ENCODE results near the gene PPARG.
A peak's percentile ranks its signal among the peaks of the same experiment; 100 is the strongest.
"Not testable (repeated sequence)": the region's sequence is repeated elsewhere in the genome, so short reads cannot be mapped to it uniquely, and the experiment has no call there.

The PPARG gene

GRCh38 chr3:12443781-12444522, 155.1 kb downstream of the PPARG start:
- DNase-seq (no peak), ATAC-seq (no peak)

DNA sequence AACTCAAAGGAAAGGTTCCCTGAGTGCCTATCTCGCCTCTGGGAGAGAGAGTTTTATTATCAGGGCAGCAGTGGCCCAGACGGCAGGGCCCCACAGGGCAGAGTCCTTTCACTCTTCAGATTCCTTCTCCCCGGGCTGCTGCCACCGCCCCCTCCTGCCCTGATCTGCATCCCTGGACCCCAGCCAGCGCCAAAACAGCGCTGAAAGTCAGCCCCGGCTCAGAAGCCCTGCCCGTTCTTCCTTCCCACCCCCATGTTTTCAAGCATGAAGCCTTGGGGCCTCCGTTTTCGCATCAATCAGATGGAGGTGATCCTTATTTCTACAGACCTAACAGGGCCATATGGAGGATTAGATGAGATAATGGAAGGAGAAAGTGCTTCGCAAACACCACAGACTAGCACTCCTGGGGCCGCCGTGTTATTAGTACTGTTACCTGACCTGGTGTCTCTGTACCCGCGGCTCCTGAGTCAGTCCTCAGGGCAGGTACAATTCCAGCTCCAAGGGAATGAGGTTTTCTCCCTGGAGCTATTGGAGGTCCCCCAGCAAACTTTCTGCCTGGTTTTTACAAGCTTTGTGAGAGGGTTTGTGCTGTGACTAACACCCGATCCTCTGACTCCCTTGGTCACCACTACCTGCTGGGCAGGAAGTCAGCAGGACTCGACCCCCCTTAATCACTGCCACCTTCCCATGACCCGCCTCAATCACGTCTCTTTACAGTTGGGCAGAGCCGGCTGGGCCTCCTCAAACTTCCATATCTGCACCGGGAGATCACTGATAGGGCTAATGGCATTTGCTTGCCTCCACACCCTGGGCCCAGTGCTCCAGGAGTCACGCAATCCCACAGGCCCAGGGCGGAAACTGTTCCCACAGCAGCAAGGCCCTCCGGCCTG, 156.0 kb downstream of the PPARG start:
- no peak for DNase-seq
- ATAC-seq: no peak

DNA sequence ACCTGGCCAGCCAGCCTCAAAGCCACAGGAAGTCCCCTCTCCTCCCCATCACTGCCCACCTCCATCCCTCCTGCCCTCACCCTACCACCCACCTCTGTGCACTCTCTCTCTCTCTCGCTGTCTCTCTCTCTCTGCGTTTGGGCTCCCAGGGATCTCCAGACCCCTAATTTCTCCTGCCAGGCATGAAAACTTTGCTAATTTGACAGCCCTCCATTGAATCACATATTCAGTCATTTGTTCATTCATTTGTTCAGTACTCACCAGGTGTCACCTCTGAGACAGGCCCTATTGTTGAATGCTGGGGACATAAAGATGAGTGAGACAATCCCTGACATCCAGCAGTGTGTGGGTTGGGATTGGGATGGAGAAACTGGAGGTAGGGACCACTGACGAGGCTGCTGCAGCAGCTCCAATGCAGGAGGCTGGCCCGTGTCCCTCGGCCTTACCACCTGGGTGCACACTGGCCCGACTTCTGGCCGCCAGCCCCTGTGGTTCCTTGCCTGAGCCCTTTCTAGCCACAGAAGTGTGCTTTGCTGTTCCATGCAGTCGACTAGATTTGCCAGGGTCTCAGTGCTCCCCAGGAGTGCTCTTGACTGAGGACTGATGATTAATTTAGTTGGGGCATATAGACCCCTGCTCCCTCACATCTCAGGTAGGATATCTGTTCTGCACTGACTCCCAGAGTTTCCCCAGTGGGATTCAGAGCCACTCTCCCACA, 156.8 kb downstream of the PPARG start:
- DNase-seq: no peak
- no peak for ATAC-seq

- ATAC-seq: no peak
- no peak for DNase-seq
Observed at GRCh38 chr3:12446298-12446697, 157.4 kb downstream of the PPARG start.

GRCh38 chr3:12447075-12447474, 158.2 kb downstream of the PPARG start:
- ATAC-seq: no peak
- DNase-seq: no peak

GRCh38 chr3:12448404-12449202, 159.7 kb downstream of the PPARG start:
- not testable (repeated sequence) for ATAC-seq

GRCh38 chr3:12449889-12450682, 161.2 kb downstream of the PPARG start:
- no peak for DNase-seq
- ATAC-seq: no peak

More at GRCh38 chr3:12448404-12449202, 159.7 kb downstream of the PPARG start:
- not testable (repeated sequence) for DNase-seq

DNA sequence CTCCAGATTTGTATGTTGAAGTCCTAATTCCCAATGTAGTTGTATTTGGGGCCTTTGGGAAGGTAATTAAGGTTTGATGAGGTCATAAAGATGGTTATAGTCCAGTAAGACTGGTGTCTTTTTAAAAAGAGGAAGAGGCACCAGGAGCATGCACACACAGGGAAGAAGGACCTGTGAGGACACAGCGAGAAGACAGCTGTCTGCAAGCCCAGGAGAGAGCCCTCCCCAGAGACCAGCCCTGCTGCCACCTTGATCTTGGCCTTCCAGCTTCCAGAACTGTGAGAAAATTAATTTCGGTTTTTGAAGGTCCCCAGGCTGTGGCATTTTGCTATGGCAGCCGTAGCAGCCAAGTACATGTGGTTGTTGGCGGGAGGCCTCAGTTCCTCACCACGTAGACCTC, 162.6 kb downstream of the PPARG start:
- ATAC-seq (no peak), DNase-seq (no peak)

GRCh38 chr3:12451960-12452359, 163.1 kb downstream of the PPARG start:
- DNase-seq (no peak), ATAC-seq (no peak)

DNA sequence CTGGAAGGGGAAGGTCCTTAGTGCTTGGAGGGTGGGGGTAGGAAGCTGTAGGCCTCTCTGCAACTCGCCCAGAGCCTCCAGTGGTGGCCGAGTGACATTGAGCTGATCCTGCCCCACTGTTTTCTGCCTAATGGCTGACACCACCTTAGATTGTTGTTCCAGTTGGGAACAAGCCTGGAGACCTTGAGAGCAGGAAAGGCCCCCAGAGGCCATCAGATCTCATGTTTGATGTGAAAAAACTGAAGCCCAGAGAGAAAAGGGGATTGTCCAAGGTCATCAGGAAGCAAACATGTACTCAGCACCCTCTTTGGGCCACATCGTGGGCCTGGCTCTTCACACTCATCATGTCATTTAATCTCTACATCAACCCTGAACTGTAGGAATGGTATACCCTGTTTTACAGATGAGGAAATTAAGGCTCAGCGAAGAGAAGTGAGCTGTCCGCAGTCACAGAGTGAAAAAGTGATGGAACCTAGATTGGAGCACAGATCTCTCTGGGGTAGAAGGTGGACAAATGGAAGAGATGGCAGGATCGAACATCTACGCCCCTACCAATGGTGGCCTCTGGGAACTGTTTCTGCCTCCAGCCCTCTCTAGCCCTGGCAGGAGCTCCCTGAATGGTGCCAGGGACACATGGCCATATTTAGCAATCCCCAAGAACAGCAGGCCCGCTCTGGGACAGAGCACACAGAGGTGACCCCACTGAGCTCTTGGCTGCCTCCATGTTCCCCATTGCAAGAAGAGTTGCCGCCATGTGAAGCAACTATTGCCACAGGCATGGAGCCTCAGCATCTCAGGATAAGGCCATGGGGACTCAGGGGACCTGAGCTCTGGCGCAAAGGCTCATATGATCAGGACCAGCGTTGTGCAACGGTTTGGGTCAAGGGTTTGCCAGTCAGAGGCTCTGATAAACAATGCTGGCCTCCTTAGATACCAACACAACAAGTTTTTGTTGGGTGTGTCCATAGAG, 163.8 kb downstream of the PPARG start:
- DNase-seq: no peak
- no peak for ATAC-seq

DNA sequence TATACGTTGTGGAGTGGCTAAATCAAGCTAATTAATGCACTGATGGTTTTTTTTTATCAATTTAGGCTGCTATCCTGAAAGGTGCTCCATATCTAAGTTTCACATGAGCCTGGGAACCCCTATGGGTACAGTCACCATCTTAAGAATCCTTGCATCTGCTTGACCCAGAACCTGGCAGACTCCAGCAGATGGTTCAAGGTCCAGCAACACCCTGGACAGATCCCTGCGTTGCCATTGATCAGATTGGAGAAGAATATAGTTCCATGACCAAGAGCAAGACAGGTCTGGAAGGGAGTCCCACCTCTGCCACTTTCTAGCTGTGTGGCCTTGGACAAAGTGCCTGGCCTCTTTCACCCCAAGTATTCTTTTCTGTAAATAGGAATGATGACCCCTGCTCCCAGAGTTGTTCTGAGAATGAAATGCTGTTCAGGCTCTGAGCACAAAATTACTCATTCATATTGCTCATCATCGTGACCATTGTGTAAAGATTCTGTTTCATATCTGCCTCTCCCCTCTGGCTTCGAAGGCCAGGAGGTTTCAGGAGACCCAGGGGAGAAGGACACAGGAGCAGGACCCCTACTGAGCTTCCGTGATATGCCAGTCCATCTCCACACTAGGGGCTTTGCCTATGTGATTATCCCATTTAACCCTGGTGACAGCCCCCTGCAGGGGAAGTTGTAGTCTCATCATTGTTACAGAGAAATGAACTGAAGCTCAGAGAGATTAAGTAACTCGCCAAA, 165.4 kb downstream of the PPARG start:
- DNase-seq: no peak

GRCh38 chr3:12454816-12455121, 165.9 kb downstream of the PPARG start:
- DNase-seq (no peak), ATAC-seq (peak; percentile 33)

More for the DNA sequence above, 165.4 kb downstream of the PPARG start:
- peak; percentile 28 for ATAC-seq

GRCh38 chr3:12455740-12456139, 166.9 kb downstream of the PPARG start:
- no peak for DNase-seq
- ATAC-seq: no peak

GRCh38 chr3:12456441-12456840, 167.6 kb downstream of the PPARG start:
- DNase-seq (no peak), ATAC-seq (no peak)

DNA sequence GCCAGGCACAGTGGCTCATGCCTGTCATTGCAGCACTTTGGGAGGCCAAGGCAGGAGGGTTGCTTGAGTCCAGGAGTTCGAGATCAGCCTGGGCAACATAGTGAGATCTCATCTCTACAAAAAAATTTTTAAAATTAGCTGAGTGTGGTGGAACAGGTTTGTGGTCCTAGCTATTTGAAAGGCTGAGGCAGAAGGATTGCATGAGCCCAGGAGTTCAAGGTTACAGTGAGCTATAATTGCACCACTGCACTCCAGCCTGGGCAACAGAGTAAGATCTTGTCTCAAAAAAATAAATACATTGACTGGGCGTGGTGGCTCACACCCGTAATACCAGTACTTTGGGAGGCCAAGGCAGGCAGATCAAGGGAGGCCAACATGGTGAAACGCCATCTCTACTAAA, 168.5 kb downstream of the PPARG start:
- ATAC-seq, DNase-seq: not testable (repeated sequence)

DNA sequence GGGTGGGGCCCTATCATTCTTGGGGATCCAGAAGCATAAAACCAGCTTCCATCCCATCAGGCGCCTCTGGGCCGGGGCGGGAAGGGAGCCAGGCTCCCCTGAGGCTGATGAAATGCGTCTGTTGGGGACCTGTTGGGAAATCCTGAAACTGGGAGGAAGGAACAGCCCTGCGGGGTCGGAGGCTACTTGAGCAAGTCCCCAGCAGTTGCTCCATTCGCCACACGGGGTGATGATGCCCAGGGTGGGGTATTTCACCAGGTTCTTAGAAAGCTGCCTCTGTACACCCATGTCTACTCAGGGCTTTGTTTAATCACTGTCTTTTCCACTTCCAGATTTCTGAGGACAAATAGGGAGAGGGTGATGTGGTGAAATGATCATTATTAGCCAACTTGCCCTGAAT, 170.0 kb downstream of the PPARG start:
- no peak for ATAC-seq
- no peak for DNase-seq

DNA sequence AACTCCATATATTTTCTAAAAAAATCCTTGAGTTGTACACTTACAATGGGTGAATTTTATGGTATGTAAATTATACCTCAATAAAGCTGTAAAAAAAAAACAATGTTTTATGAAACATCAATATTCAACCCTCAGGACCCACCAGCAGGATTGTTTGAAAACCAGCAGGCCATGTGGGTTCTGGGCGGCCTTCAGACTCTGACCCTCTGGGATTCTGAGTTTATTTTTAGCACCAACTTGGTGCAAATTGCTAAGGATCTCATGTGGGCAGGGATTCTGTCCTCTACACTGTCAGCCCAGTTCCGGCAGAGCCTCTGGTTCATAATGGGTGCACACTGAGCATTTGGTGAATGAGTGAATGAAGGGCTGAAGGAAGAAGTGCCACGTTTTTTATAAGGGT, 171.3 kb downstream of the PPARG start:
- ATAC-seq (no peak), DNase-seq (no peak)

GRCh38 chr3:12461097-12461649, 172.3 kb downstream of the PPARG start:
- DNase-seq (peak; percentile 55), ATAC-seq (peak; percentile 78)

Measured in stimulated activated naive CD8-positive, alpha-beta T cell treated with anti-CD3 and anti-CD28 coated beads, Interleukin-15, Interleukin-2, amounts not matched to agents 100 U/mL and 50 U/mL, for 24 hours (primary cell).